ENCODE measurements around the gene PHYHD1.

The PHYHD1 gene

DNA sequence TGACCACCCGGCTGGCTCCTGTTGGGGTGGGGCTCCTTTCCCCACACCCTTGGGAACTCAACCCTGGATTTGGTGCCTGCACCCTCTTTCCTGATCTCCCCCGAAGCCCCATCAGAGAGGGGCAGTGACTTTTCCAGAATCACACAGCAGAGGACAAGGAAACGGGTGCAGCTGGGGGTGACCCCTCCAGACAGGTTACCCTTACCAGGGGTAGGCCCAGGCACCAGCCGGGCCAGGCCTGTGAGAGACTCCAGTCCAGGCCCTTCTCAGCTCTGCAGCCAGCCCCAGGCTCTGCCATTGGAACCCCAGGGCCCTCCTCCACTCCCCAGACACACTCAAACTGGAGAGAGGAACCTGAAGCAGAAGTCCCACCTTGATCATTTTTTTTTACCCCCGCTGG lies 19.0 kb upstream of the PHYHD1 start:
- no peak for DNase-seq

- no peak for DNase-seq
These were observed 18.3 kb upstream of the PHYHD1 start for GRCh38 chr9:128902351-128903078.

DNA sequence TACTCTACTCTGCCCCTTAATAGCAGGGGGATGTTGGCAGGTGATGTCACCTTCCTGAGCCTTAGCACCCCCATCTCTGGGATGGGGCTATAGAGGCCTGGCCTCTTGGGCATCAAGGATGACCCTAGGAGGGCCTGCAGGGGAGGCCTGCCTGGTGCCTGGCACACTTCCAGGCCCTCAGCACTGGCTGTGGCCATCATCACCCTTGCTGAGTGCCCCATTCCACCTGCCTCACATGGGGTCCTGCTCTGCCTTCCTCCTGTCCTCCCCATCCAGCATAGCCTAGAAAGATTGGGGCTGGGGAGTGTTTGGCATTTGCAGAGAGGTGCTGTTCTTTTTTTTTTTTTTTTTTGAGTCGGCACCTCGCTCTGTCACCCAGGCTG lies 17.7 kb upstream of the PHYHD1 start:
- DNase-seq, result no peak

DNA sequence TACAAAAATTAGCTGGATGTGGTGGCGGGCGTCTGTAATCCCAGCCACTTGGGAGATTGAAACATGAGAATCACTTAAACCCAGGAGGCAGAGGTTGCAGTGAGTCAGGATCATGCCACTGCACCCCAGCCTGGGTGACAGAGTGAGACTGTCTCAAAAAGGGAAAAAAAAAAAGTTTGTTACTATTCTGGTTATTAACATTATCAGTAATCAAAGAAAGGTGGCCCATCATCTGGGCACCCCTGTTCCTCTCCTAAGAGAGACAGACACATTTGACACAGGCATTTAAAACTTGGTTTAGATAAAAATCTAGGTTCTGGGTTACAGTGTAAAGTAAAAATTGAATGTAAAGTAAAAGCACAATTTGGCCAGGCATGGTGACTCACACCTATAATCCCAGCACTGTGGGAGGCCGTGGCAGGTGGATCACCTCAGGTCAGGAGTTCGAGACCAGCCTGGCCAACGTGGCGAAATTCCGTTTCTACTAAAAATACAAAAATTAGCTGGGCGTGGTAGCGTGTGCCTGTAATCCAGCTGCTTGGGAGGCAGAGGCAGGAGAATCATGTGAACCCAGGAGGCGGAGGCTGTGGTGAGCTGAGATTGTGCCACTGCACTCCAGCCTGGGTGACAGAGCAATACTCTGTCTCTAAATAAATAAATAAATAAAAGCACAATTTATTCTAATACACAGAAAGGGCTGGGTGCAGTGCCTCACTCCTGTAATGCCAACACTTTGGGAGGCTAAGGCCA lies 16.7 kb upstream of the PHYHD1 start:
- DNase-seq, result peak; percentile 30

DNA sequence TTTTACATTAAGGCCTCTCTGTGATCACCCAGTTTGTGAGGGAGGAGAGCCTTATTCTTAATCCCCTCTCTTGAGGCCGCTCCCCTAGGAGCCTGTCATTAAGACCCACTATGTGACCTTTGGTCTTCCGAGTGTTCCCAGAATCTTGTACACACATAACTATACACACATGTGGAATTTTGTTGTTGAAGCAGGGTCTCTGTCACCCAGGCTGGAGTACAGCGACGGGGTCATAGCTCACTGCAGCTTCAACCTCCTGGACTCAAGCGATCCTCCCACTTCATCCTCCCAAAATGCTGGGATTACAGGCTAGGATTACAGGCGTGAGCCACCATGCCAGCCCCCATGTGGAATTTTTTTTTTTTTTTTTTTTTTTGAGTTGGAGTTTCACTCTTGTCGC lies 14.8 kb upstream of the PHYHD1 start:
- no peak for DNase-seq

GRCh38 chr9:128906741-128907140 lies 14.0 kb upstream of the PHYHD1 start:
- no peak for DNase-seq

DNA sequence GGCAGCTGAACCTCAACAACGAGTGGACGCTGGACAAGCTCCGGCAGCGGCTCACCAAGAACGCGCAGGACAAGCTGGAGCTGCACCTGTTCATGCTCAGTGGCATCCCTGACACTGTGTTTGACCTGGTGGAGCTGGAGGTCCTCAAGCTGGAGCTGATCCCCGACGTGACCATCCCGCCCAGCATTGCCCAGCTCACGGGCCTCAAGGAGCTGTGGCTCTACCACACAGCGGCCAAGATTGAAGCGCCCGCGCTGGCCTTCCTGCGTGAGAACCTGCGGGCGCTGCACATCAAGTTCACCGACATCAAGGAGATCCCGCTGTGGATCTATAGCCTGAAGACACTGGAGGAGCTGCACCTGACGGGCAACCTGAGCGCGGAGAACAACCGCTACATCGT lies 12.4 kb upstream of the PHYHD1 start:
- DNase-seq, result no peak

- DNase-seq, result no peak
These were observed 10.9 kb upstream of the PHYHD1 start for GRCh38 chr9:128909859-128910258.

DNA sequence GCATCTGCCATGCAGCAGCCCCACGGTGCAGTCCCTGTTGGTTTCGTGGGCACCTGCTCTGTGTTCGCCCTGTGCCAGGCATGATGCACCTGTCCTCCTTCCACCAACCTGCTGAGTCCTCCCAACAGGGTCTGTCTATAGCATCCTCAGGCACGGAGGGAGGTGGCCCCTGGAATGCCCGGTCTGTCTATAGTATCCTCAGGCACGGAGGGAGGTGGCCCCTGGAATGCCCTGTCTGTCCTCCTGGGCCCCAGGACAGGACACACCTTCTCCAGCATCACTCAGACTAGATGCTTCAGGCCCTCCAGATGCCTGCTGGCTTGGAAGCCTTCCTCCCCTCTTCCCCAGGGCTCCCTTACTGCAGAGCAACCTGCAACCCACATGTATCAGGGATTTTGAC lies 9.9 kb upstream of the PHYHD1 start:
- DNase-seq, result no peak

DNA sequence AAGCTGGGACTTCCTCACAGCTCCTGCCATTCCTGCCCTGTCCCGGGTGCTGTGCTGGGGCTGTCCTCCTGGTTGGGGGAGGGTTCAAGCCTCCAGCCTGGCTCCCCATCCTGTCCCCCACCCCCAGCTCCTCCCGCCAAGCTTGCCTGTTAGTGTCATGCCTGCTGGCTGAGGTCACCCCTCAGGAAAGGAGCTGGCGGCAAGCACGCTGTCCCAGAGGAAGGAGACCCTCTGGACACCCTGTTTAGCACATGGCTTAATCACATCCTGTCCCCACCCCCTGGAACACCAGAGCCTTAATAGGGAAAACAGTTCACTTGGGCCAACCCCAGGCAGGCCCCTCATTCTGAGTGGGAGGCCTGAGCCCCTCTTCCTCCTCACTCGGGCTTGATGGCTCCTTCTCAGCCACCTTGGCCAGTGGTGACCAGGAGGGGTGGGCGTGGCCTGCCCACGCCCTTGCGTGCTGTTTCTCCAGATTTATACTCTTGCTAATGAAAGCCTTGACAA lies 9.2 kb upstream of the PHYHD1 start:
- DNase-seq, result no peak

DNA sequence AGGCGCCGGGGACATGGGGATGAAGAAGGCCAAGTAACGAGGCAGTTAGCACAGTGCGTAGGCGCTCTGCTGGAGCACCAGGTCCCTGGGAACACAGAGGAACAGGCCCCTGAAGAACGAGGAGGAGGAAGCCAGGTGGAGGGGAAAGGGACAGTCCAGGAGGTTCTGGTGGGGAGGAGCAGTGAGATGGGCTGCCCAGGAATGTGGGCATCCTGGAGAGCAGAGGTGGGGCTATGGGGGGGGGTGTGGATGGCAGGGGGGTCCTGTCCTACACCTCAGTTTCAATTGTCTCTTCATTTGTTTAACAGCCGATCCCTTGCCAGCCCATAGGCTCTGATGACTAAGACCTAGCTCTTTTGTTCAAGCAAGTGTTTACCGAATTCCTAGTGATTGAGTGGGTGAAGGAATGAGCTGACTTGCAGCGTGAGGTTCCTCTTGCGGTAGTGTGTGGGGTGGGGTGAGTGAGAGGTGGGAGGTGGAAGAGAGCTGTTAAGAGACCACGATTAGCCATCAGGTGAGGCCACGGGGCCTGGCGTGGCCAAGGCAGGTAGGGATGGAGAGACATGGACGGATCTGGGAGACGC lies 8.4 kb upstream of the PHYHD1 start:
- peak; percentile 46 for DNase-seq

- DNase-seq, result no peak
These were observed 7.5 kb upstream of the PHYHD1 start for GRCh38 chr9:128913048-128913900.

- peak; percentile 24 for DNase-seq
These were observed 6.6 kb upstream of the PHYHD1 start for GRCh38 chr9:128913995-128914772.

DNA sequence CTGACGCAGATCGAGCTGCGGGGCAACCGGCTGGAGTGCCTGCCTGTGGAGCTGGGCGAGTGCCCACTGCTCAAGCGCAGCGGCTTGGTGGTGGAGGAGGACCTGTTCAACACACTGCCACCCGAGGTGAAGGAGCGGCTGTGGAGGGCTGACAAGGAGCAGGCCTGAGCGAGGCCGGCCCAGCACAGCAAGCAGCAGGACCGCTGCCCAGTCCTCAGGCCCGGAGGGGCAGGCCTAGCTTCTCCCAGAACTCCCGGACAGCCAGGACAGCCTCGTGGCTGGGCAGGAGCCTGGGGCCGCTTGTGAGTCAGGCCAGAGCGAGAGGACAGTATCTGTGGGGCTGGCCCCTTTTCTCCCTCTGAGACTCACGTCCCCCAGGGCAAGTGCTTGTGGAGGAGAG lies 4.6 kb upstream of the PHYHD1 start:
- DNase-seq, result no peak

GRCh38 chr9:128916745-128917144 lies 4.0 kb upstream of the PHYHD1 start:
- no peak for DNase-seq

DNA sequence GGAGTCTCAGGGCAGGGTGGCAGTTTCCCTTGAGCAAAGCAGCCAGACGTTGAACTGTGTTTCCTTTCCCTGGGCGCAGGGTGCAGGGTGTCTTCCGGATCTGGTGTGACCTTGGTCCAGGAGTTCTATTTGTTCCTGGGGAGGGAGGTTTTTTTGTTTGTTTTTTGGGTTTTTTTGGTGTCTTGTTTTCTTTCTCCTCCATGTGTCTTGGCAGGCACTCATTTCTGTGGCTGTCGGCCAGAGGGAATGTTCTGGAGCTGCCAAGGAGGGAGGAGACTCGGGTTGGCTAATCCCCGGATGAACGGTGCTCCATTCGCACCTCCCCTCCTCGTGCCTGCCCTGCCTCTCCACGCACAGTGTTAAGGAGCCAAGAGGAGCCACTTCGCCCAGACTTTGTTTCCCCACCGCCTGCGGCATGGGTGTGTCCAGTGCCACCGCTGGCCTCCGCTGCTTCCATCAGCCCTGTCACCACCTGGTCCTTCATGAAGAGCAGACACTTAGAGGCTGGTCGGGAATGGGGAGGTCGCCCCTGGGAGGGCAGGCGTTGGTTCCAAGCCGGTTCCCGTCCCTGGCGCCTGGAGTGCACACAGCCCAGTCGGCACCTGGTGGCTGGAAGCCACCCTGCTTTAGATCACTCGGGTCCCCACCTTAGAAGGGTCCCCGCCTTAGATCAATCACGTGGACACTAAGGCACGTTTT lies 3.5 kb upstream of the PHYHD1 start:
- DNase-seq, result no peak

DNA sequence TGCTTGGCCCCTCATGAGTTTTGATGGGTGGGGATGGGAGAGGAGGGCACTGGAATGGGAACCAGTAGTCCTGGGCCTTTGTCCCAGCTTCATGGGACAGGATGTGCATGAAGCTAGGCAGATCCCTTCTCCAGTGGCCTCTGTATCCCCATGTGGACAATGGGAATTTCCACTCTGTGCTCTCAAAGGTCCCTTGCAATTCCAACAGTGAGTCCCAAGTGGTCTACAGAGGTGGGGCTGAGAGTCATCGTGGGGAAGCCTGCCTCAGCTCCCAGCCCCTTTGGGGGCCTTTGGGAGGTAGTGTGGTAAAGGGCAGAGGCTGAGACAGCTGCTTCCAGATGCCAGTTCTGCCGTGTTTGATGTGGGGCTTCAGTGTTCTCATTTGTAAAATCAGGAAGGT lies 1.9 kb upstream of the PHYHD1 start:
- no peak for DNase-seq

GRCh38 chr9:128919402-128920089 lies 1.2 kb upstream of the PHYHD1 start:
- no peak for DNase-seq

DNA sequence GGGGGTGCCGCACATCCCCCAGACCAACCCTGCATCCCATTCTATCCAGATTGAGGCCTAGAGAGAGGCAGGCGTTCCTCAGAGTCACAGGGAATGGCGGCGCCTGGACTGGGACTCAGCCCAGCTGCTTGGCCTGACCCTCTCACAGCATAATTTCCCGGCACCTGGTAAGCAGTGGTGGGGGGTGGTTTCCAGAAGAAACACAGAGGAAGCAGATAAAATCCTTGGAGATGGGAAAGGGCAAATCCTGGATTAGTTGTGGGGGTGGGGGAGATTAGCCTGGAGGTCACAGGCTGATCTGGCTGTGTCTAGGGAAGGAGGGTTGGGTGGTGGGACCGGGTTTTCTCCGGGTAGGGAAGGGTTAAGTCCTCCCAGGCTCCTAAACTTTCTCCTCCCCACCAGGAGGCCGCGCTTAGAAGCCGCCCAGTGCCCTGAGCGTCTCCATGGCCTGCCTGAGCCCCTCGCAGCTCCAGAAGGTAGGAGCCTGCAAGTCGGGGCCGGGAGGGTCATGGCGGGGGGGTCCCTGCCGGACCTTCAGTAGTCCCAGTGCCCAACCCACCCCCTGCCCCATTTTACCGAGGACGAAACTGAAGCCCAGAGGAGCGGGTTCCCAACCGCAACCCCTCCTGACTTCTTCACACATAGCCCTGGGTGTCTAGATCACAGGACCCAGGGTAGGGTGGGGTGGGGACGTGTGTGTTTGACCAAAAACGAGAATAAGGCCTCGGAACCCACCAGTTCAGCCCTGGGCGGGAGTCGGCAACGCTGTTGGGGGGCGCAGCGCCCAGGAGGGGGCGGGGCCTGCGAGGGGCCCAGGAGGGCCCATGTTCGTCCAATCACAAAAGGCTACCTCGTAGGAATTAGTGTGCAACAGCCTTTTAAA lies 1.3 kb downstream of the PHYHD1 start:
- DNase-seq, result no peak

DNA sequence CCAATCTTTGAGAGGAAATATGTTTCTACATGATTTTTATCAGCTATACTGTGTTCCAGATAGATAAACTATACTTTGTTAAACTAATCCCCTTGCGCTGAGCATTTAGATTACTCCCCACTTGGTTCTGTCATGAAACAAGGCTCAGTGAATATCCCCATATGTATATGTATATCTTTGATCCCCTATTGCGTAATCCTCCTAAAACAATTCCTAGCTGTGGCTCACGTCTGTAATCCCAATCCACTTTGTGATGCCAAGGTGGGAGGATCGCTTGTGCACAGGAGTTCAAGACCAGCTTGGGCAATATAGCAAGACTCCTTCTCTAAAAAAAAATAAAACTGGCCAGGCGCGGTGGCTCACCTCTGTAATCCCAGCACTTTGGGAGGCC lies 2.7 kb downstream of the PHYHD1 start:
- DNase-seq, result no peak
